Ectodermal cell (in vitro differentiated cells): Measurements from ENCODE around the gene PPP1R27.

Experiments
- H3K27ac ChIP-seq: 2 replicates; pipeline ENCODE4 v1.7.0; 2013; ENCODE audit warnings: mild to moderate bottlenecking, low read depth, low read length; ENCODE audit not compliant: insufficient read depth, poor library complexity, severe bottlenecking
- H3K27me3 ChIP-seq: 2 replicates; pipeline ENCODE4 v1.7.0; 2013; ENCODE audit warnings: mild to moderate bottlenecking, low read length; ENCODE audit not compliant: insufficient read depth, control insufficient read depth, poor library complexity, severe bottlenecking
- H3K36me3 ChIP-seq: one replicate; pipeline ENCODE4 v1.7.0; 2013; ENCODE audit warnings: low read length; ENCODE audit not compliant: control insufficient read depth, insufficient read depth
- H3K4me1 ChIP-seq: one replicate; pipeline ENCODE4 v1.7.0; 2013; ENCODE audit warnings: low read length; ENCODE audit not compliant: control insufficient read depth, insufficient read depth
- H3K4me3 ChIP-seq: 2 replicates; pipeline ENCODE4 v1.7.0; 2013; ENCODE audit warnings: low read depth, low read length, control low read depth; ENCODE audit not compliant: insufficient read depth
- H3K9me3 ChIP-seq: 2 replicates; pipeline ENCODE4 v1.7.0; 2013; ENCODE audit warnings: mild to moderate bottlenecking, low read length, moderate library complexity; ENCODE audit not compliant: control insufficient read depth
- WGBS, 2 experiments: methylation state at CpG; one replicate each; pipeline ENCODE4 v1.1.7; 2013; ENCODE audit warnings: missing lambda C conversion rate in 2 of 2; 5-methylcytosine and 5-hydroxymethylcytosine counted together

The PPP1R27 gene

GRCh38 chr17:81819708-81820107, 15.1 kb downstream of the PPP1R27 start:
- no peaks in the 10 kb centered on the region for H3K36me3 ChIP-seq
- H3K27ac ChIP-seq: no peak overlapping the region
- H3K4me3 ChIP-seq: no peak overlapping the region
- no peaks in the 10 kb centered on the region for H3K27me3 ChIP-seq
- H3K9me3 ChIP-seq: no peaks in the 10 kb centered on the region
- 53 to 58% methylated on average over 11 to 13 of the region's 13 CpGs for WGBS, 2 experiments
- H3K4me1 ChIP-seq: peaks cover 4% of the 10 kb centered on the region

GRCh38 chr17:81817758-81818147, 17.1 kb downstream of the PPP1R27 start:
- H3K4me3 ChIP-seq: no peak overlapping the region
- H3K27ac ChIP-seq: no peak overlapping the region
- no peaks in the 10 kb centered on the region for H3K27me3 ChIP-seq
- H3K9me3 ChIP-seq: no peaks in the 10 kb centered on the region
- no peaks in the 10 kb centered on the region for H3K36me3 ChIP-seq
- peaks cover 4% of the 10 kb centered on the region for H3K4me1 ChIP-seq
- WGBS, 2 experiments: 71 to 77% methylated on average over 7 of the region's 7 CpGs

- no peaks in the 10 kb centered on the region for H3K36me3 ChIP-seq
- H3K4me3 ChIP-seq: no peak overlapping the region
- peaks cover 4% of the 10 kb centered on the region for H3K4me1 ChIP-seq
- H3K27ac ChIP-seq: no peak overlapping the region
- 77 to 84% methylated on average over 2 of the region's 2 CpGs for WGBS, 2 experiments
- H3K9me3 ChIP-seq: no peaks in the 10 kb centered on the region
- H3K27me3 ChIP-seq: no peaks in the 10 kb centered on the region
These were observed 19.2 kb downstream of the PPP1R27 start for GRCh38 chr17:81815646-81815986.

- no peaks in the 10 kb centered on the region for H3K27me3 ChIP-seq
- H3K4me3 ChIP-seq: no peak overlapping the region
- peaks cover 4% of the 10 kb centered on the region for H3K4me1 ChIP-seq
- no peak overlapping the region for H3K27ac ChIP-seq
- WGBS, 2 experiments: 85 to 86% methylated on average over 22 to 24 of the region's 24 CpGs
- no peaks in the 10 kb centered on the region for H3K36me3 ChIP-seq
- H3K9me3 ChIP-seq: no peaks in the 10 kb centered on the region
These were observed 19.9 kb downstream of the PPP1R27 start for GRCh38 chr17:81814748-81815645.

GRCh38 chr17:81813861-81814683, 20.8 kb downstream of the PPP1R27 start:
- H3K9me3 ChIP-seq: no peaks in the 10 kb centered on the region
- no peak overlapping the region for H3K27ac ChIP-seq
- peaks cover 2% of the 10 kb centered on the region for H3K27me3 ChIP-seq
- no peak overlapping the region for H3K4me3 ChIP-seq
- H3K36me3 ChIP-seq: no peaks in the 10 kb centered on the region
- peaks cover 4% of the 10 kb centered on the region for H3K4me1 ChIP-seq
- 92 to 94% methylated on average over 37 of the region's 41 CpGs for whole genome bisulfite sequencing, 2 experiments

- no peaks in the 10 kb centered on the region for H3K9me3 ChIP-seq
- no peaks in the 10 kb centered on the region for H3K36me3 ChIP-seq
- peaks cover 6% of the 10 kb centered on the region for H3K27me3 ChIP-seq
- H3K4me1 ChIP-seq: peaks cover 4% of the 10 kb centered on the region
- WGBS, 2 experiments: 94% methylated on average over 15 of the region's 15 CpGs
- H3K27ac ChIP-seq: no peak overlapping the region
- H3K4me3 ChIP-seq: no peak overlapping the region
These were observed 21.5 kb downstream of the PPP1R27 start for GRCh38 chr17:81813371-81813684.

- 92% methylated on average over 45 of the region's 45 CpGs for WGBS, 2 experiments
- Histone ChIP-seq H3K4me3 (no peak overlapping the region), H3K27ac (no peak overlapping the region), H3K27me3 (peaks cover 12% of the 10 kb centered on the region), H3K9me3 (no peaks in the 10 kb centered on the region), H3K36me3 (no peaks in the 10 kb centered on the region), H3K4me1 (peaks cover 4% of the 10 kb centered on the region)
These were observed 22.1 kb downstream of the PPP1R27 start for GRCh38 chr17:81812571-81813370.

GRCh38 chr17:81811705-81812570, 22.9 kb downstream of the PPP1R27 start:
- Histone ChIP-seq H3K4me3 (no peak overlapping the region), H3K27me3 (peaks cover 20% of the 10 kb centered on the region), H3K9me3 (no peaks in the 10 kb centered on the region), H3K4me1 (no peaks in the 10 kb centered on the region), H3K27ac (no peak overlapping the region), H3K36me3 (no peaks in the 10 kb centered on the region)
- WGBS, 2 experiments: 90% methylated on average over 24 of the region's 24 CpGs

- 91% methylated on average over 42 of the region's 42 CpGs for WGBS, 2 experiments
- peaks cover 28% of the 10 kb centered on the region for H3K27me3 ChIP-seq
These were observed 23.8 kb downstream of the PPP1R27 start for GRCh38 chr17:81810892-81811704.

More at GRCh38 chr17:81810892-81811704, 23.8 kb downstream of the PPP1R27 start:
- Histone ChIP-seq H3K4me3 (no peak overlapping the region), H3K9me3 (no peaks in the 10 kb centered on the region), H3K4me1 (no peaks in the 10 kb centered on the region), H3K36me3 (no peaks in the 10 kb centered on the region), H3K27ac (no peak overlapping the region)
